Lower lobe of right lung (tissue), 2 donors: ENCODE data around the gene D2HGDH. TPM values are rescaled to one million over a fixed set of nuclear protein-coding genes. Genes with fewer than 3 reads are reported as not detected.

Experiments
- ATAC-seq, 2 donors: fragments of 200-7000 bp; cut with Tn5 transposase; one replicate each; pipeline ENCODE4 v1.9.1; 2020 to 2022; ENCODE audit warnings: mild to moderate bottlenecking in 2 of 2, moderate library complexity in 2 of 2
- DNase-seq: peaks from one replicate; pipeline ENCODE4 v3.0.0-alpha.2; 2020
- H3K27ac ChIP-seq: fragments of 200-600 bp; one replicate; pipeline ENCODE4 v1.8.0; 2022
- H3K27me3 ChIP-seq: fragments of 200-600 bp; one replicate; pipeline ENCODE4 v1.8.0; 2022; ENCODE audit warnings: low read depth
- H3K36me3 ChIP-seq: fragments of 200-600 bp; one replicate; pipeline ENCODE4 v1.8.0; 2022; ENCODE audit warnings: mild to moderate bottlenecking
- H3K4me1 ChIP-seq: fragments of 200-600 bp; one replicate; pipeline ENCODE4 v1.8.0; 2022
- H3K4me3 ChIP-seq: fragments of 200-600 bp; one replicate; pipeline ENCODE4 v1.8.0; 2022; ENCODE audit warnings: mild to moderate bottlenecking
- H3K9me3 ChIP-seq: fragments of 200-600 bp; one replicate; pipeline ENCODE4 v1.8.0; 2022
- intact Hi-C: fragments of 100-400 bp; cut with DNase I; formaldehyde crosslinking; loops from one replicate; pipeline ENCODE4 v1.11.0; 2022
- long read RNA-seq: library from polyadenylated mRNA; unstranded; transcript quantifications from one replicate; pipeline ENCODE4 v2.0.0, GENCODE V29; 2021
- total RNA-seq: library from RNA; stranded (reverse); fragmentation: NEBNext Ultra II Directional; extraction: Animal tissue kit (Norgen Biotek cat#: 25700); gene quantifications from one replicate; pipeline ENCODE4 v1.2.1, GENCODE V29; 2021
- TF ChIP-seq, protein P1 (sequence below): fragments of 200-600 bp; IDR thresholded peaks from one replicate; pipeline ENCODE4 v1.8.0; 2022; ENCODE audit warnings: antibody characterized with exemption, mild to moderate bottlenecking
- donor health status: DM: no; HTN: yes; CAD: no; lungs with severe emphysema.

Gene D2HGDH
- total RNA-seq: 29.4 TPM
- long read RNA-seq, transcript D2HGDH-201 (10 exons, 2,617 nt): major isoform, 11 of 68 reads
- long read RNA-seq, partial matches to known transcripts: 12 of 68 reads
- long read RNA-seq, other reads (novel, unspliced or antisense): 41 of 68 reads

DNA sequence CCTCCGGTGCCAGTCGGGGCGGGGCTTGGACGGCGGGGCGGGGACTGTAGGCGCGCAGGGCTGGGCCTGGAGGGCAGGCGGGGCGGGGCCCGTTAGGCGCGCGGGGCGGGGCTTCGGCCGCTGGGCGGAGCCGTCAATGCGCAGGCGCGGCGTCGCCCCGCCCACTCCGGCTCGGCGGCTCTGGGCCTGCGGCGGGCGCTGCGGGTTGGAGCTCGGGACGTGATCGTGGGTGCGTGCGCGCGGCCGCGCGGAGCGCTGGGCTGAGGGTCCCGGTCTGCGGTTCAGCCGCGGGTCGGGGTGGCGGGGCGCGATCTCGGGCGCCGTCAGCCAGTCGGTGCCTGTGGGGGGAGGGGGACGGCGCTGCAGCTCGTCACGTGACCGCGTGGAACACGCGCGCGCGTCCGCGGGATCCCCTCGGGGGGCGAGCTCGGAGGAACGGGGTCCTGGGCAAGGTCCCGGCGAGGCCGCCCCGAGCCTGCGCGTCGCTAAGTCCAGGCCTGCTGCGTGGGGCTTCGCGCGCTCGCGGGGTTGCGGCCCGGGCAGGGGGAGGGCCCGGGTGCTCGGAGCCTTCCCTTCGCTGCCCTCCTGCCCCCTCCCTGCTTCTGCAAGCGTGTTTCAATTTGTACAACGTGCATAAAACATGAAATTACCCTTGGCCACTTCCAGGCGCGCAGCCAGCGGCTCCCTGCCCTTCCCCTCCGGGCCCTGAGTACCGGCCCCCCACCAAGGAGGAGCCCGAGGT lies at the start of gene D2HGDH:
D2HGDH (plus strand) TSS at position 164 of the 742 bp plus-strand sequence. CDS start 595 bp downstream, outside the sequence.
- DNase-seq: peak; percentile 97
- peaks cover 18% of the 10 kb centered on the region for H3K4me1 ChIP-seq
- H3K4me3 ChIP-seq: peak within 1 kb of the TSS; percentile 100
- no peaks in the 10 kb centered on the region for H3K9me3 ChIP-seq
- no peaks in the 10 kb centered on the region for H3K27me3 ChIP-seq
- peak; percentile 96 to 98 for ATAC-seq
- peak within 1 kb of the TSS; percentile 91 for H3K27ac ChIP-seq
- H3K36me3 ChIP-seq: peaks cover 4% of the 10 kb centered on the region
- intact Hi-C loops: no loop called here
- TF ChIP-seq, protein P1, sequence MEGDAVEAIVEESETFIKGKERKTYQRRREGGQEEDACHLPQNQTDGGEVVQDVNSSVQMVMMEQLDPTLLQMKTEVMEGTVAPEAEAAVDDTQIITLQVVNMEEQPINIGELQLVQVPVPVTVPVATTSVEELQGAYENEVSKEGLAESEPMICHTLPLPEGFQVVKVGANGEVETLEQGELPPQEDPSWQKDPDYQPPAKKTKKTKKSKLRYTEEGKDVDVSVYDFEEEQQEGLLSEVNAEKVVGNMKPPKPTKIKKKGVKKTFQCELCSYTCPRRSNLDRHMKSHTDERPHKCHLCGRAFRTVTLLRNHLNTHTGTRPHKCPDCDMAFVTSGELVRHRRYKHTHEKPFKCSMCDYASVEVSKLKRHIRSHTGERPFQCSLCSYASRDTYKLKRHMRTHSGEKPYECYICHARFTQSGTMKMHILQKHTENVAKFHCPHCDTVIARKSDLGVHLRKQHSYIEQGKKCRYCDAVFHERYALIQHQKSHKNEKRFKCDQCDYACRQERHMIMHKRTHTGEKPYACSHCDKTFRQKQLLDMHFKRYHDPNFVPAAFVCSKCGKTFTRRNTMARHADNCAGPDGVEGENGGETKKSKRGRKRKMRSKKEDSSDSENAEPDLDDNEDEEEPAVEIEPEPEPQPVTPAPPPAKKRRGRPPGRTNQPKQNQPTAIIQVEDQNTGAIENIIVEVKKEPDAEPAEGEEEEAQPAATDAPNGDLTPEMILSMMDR: no peak

DNA sequence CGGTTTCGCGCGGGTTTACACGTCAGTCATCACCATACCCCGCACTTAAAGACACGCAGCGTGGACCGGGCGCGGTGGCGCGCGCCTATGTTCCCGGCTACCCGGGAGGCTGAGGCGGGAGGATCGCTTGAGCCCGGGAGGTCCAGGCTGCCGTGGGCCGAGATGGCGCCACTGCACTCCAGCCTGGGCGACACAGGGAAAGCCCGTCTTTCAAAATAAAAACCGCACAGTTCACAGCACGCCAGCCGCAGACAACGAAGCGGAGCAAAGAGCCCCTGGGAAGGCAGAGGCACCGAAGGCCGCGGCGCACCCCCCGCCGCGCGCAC lies 48.1 kb upstream of the D2HGDH start:
- Histone ChIP-seq H3K27me3 (no peaks in the 10 kb centered on the region), H3K27ac (peak overlapping the region; percentile 75), H3K9me3 (no peaks in the 10 kb centered on the region), H3K4me3 (peak overlapping the region; percentile 97), H3K4me1 (peaks cover 24% of the 10 kb centered on the region), H3K36me3 (peaks cover 29% of the 10 kb centered on the region)
- no peak for DNase-seq
- TF ChIP-seq, protein P1: no peak
- intact Hi-C loops: no loop called here
- ATAC-seq: peak; percentile 1 to 2

DNA sequence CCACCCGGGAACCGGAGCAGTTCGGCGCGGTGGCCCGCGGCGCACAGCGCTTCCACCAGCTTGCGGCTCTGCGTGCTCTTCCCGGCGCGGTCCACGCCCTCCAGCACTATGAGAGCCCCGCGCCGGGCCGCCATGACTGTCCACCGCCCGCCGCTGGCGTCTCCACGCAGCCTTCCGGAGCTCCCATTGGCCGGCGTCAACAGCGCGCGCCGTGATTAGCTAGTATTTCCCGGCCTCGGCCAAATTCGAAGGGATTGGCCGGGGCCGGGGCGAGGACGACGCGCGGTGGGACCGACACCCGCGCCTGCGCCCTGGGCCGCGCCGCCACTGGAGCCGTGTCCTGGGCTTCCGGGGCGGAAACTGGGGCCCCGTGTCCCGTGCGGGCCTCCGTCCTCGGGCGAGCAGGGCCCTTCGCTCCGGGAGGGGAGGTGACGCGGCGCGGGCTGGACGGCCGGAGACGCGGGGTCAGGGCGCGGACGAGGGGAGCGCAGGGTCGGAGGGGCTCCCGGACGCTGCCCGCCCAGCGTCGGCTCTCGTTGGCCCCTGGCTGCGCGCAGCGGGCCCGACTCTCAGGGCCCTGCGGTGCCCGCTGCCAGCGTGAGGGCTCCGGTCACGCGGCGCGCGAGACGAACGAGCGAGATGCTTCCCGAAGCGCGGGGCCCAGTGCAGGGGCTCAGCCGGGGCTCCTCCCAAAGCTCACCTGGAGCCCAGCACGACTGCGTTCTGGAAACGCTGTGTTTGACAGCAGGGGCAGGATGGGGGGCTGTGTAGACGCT lies 47.6 kb upstream of the D2HGDH start, which contains the start of gene DTYMK:
DTYMK (minus strand) TSS at position 166 of the 776 bp plus-strand sequence; CDS start at position 134, 32 bp downstream.
- ATAC-seq (peak; percentile 99), DNase-seq (peak; percentile 98)

GRCh38 chr2:241689306-241689705 lies 45.1 kb upstream of the D2HGDH start:
- DNase-seq (no peak), ATAC-seq (no peak)
- no peaks in the 10 kb centered on the region for H3K9me3 ChIP-seq
- H3K4me3 ChIP-seq: no peak overlapping the region
- peaks cover 24% of the 10 kb centered on the region for H3K4me1 ChIP-seq
- H3K27ac ChIP-seq: no peak overlapping the region
- H3K27me3 ChIP-seq: no peaks in the 10 kb centered on the region
- H3K36me3 ChIP-seq: peaks cover 37% of the 10 kb centered on the region
- intact Hi-C loops: no loop called here
- TF ChIP-seq, protein P1: no peak

More for the DNA sequence above, 47.6 kb upstream of the D2HGDH start, which contains the start of gene DTYMK:
- intact Hi-C loops: no loop called here
- H3K9me3 ChIP-seq: no peaks in the 10 kb centered on the region
- H3K36me3 ChIP-seq: peaks cover 29% of the 10 kb centered on the region
- no peaks in the 10 kb centered on the region for H3K27me3 ChIP-seq
- peaks cover 24% of the 10 kb centered on the region for H3K4me1 ChIP-seq
- TF ChIP-seq, protein P1: no peak
- peak within 1 kb of the TSS; percentile 97 for H3K4me3 ChIP-seq
- H3K27ac ChIP-seq: peak within 1 kb of the TSS; percentile 91

GRCh38 chr2:241690202-241690717 lies 44.2 kb upstream of the D2HGDH start:
- DNase-seq: no peak
- H3K9me3 ChIP-seq: no peaks in the 10 kb centered on the region
- no peak for ATAC-seq
- H3K27me3 ChIP-seq: no peaks in the 10 kb centered on the region
- TF ChIP-seq, protein P1: no peak
- intact Hi-C loops: no loop called here
- H3K4me1 ChIP-seq: peaks cover 24% of the 10 kb centered on the region
- H3K4me3 ChIP-seq: no peak overlapping the region
- peaks cover 43% of the 10 kb centered on the region for H3K36me3 ChIP-seq
- H3K27ac ChIP-seq: no peak overlapping the region
